Endothelial cell of umbilical vein (primary cell): ENCODE measurements around the gene FAR1. TPM values are rescaled to one million over a fixed set of nuclear protein-coding genes. Genes with fewer than 3 reads are reported as not detected.

ENCODE experiments used
- BruUV-seq: library from RNA; stranded (reverse); fragments of 400-500 nt; replicated peaks from 2 replicates; lab custom pipeline; 2021; lab: Mats Ljungman, UMichigan
- CTCF ChIA-PET: fragments of 300-600, 350-600 bp; sonication (Branson Sonifier 250); formaldehyde crosslinking; loops from one replicate; lab custom pipeline; 2021; ENCODE audit warnings: antibody characterized with exemption, inconsistent platforms; lab: Charles Lee
- POLR2A ChIA-PET: fragments of 300-600, 350-600 bp; sonication (Branson Sonifier 250); formaldehyde crosslinking; loops from one replicate; lab custom pipeline; 2021; ENCODE audit warnings: antibody characterized with exemption, inconsistent platforms; lab: Charles Lee
- DNase-seq: peaks from one replicate; pipeline ENCODE4 v3.0.0-alpha.2; 2011; ENCODE audit warnings: low read depth, low spot score
- FAIRE-seq: peaks from 2 replicates; lab custom pipeline; 2011; peaks lifted over from hg19 to GRCh38; lab: Jason Lieb, UNC
- H2AFZ ChIP-seq: 2 replicates; pipeline ENCODE4 v1.6.0; 2012; ENCODE audit warnings: low read depth, low read length, control low read depth, inconsistent platforms
- H3K27ac ChIP-seq: 2 replicates; pipeline ENCODE4 v1.5.1; 2011; ENCODE audit warnings: low read depth, mild to moderate bottlenecking, control low read depth, low read length, moderate library complexity; ENCODE audit not compliant: insufficient read depth
- H3K27me3 ChIP-seq, 2 experiments: 2 replicates each; pipeline versions ENCODE4 v1.6.0 to v1.6.1; 2011; ENCODE audit warnings: low read length in 2 of 2, mixed read lengths in 1 of 2; ENCODE audit not compliant: control insufficient read depth in 2 of 2, insufficient read depth in 2 of 2
- H3K36me3 ChIP-seq, 2 experiments: 2 replicates in 1 of 2; 3 replicates in 1 of 2; pipeline ENCODE4 v1.5.1; 2011; ENCODE audit warnings: low read length in 2 of 2, mild to moderate bottlenecking in 1 of 2, moderate library complexity in 1 of 2; ENCODE audit not compliant: control insufficient read depth in 2 of 2, insufficient read depth in 2 of 2; ENCODE audit errors: extremely low read depth in 1 of 2
- H3K4me1 ChIP-seq: 3 replicates; pipeline ENCODE4 v1.5.1; 2011; ENCODE audit warnings: mild to moderate bottlenecking, low read length; ENCODE audit not compliant: control insufficient read depth, insufficient read depth; ENCODE audit errors: extremely low read depth
- H3K4me2 ChIP-seq: 2 replicates; pipeline ENCODE4 v1.6.1; 2011; ENCODE audit warnings: low read length, control low read depth, mixed read lengths; ENCODE audit not compliant: insufficient read depth
- H3K4me3 ChIP-seq, 3 experiments: fragments of 200-600 bp in 1 of 3; sonication (generic), shearing (Covaris generic) in 1 of 3; replicated peaks in 1 of 3; 2 replicates each; pipeline ENCODE4 v1.5.1; 2011 to 2016; ENCODE audit warnings: control low read depth in 3 of 3, low read length in 3 of 3, mild to moderate bottlenecking in 2 of 3, inconsistent platforms in 1 of 3, low read depth in 1 of 3, moderate library complexity in 1 of 3; ENCODE audit not compliant: insufficient read depth in 1 of 3
- H3K79me2 ChIP-seq: 2 replicates; pipeline ENCODE4 v1.6.0; 2012; ENCODE audit warnings: low read length, inconsistent platforms; ENCODE audit not compliant: control insufficient read depth, insufficient read depth
- H3K9ac ChIP-seq: replicated peaks from 2 replicates; pipeline ENCODE3; 2011; ENCODE audit warnings: low read length, control low read depth; ENCODE audit not compliant: insufficient read depth; ENCODE audit errors: extremely low read depth
- H3K9me1 ChIP-seq: replicated peaks from 3 replicates; pipeline ENCODE4 v1.6.0; 2011; ENCODE audit warnings: mild to moderate bottlenecking, low read length; ENCODE audit not compliant: control insufficient read depth, insufficient read depth; ENCODE audit errors: extremely low read depth
- H3K9me3 ChIP-seq: replicated peaks from 2 replicates; pipeline ENCODE4 v1.5.1; 2012; ENCODE audit warnings: low read length, inconsistent platforms; ENCODE audit not compliant: control insufficient read depth, insufficient read depth
- H4K20me1 ChIP-seq: replicated peaks from 2 replicates; pipeline ENCODE3; 2011; ENCODE audit warnings: mild to moderate bottlenecking, low read length; ENCODE audit not compliant: control insufficient read depth, insufficient read depth; ENCODE audit errors: extremely low read depth
- CTCF ChIP-seq, 2 donors: IDR thresholded peaks; 1 replicate in 1 of 2; 2 replicates in 1 of 2; pipeline ENCODE4 v1.5.1; 2011; ENCODE audit warnings: low read length in 2 of 2, mild to moderate bottlenecking in 2 of 2, moderate library complexity in 2 of 2, control low read depth in 1 of 2, inconsistent platforms in 1 of 2, low read depth in 1 of 2; ENCODE audit not compliant: insufficient read depth in 1 of 2; ENCODE audit errors: extremely low read depth in 1 of 2
- EZH2 ChIP-seq: IDR thresholded peaks from 2 replicates; pipeline ENCODE4 v1.6.1; 2012; ENCODE audit warnings: borderline replicate concordance, low read depth, mild to moderate bottlenecking, moderate library complexity, low read length, inconsistent platforms; ENCODE audit not compliant: severe bottlenecking
- FOS ChIP-seq: IDR thresholded peaks from 2 replicates; pipeline ENCODE4 v1.6.1; 2011; ENCODE audit warnings: mild to moderate bottlenecking, low read length, moderate library complexity, borderline replicate concordance; ENCODE audit not compliant: insufficient read depth
- GATA2 ChIP-seq: IDR thresholded peaks from 2 replicates; pipeline ENCODE4 v1.7.0; 2011; ENCODE audit warnings: low read depth, mild to moderate bottlenecking, moderate library complexity, mixed read lengths, low read length; ENCODE audit not compliant: insufficient read length, insufficient read depth
- JUN ChIP-seq: IDR thresholded peaks from 2 replicates; pipeline ENCODE4 v1.6.1; 2011; ENCODE audit warnings: borderline replicate concordance, low read depth; ENCODE audit not compliant: insufficient read length, insufficient read depth
- MAX ChIP-seq: IDR thresholded peaks from 2 replicates; pipeline ENCODE4 v1.6.1; 2011; ENCODE audit not compliant: insufficient read depth, insufficient read length
- MYC ChIP-seq: IDR thresholded peaks from one replicate; pipeline ENCODE4 v1.6.1; 2011; ENCODE audit warnings: mild to moderate bottlenecking, low read depth, low read length
- POLR2A ChIP-seq: IDR thresholded peaks from 2 replicates; pipeline ENCODE4 v1.6.1; 2012; ENCODE audit warnings: low read depth, mild to moderate bottlenecking, control low read depth, low read length
- POLR2AphosphoS5 ChIP-seq: IDR thresholded peaks from 2 replicates; pipeline ENCODE4 v1.6.1; 2012; ENCODE audit warnings: low read depth, mild to moderate bottlenecking, control low read depth, low read length, moderate library complexity; ENCODE audit not compliant: insufficient read depth
- dilution Hi-C: fragments of 300-500 bp; cut with MboI; formaldehyde crosslinking; loops from one replicate; pipeline ENCODE4 v1.15.0; 2019; ENCODE audit warnings: low sequenced_read_pairs; ENCODE audit not compliant: extremely low pct_ligation_motif_present
- intact Hi-C: fragments of 100-400 bp; cut with micrococcal nuclease; formaldehyde crosslinking; loops from one replicate; pipeline ENCODE4 v1.10.0; 2022
- polyA plus RNA-seq, 4 experiments: library from polyadenylated mRNA; depleted of rRNA in 3 of 4; stranded (reverse) in 3 of 4; unstranded in 1 of 4; fragments of >200 nt; gene quantifications; 2 replicates each; pipeline versions ENCODE4 v1.2.1 to v1.2.3, GENCODE V29; 2011 to 2012; ENCODE audit warnings: missing spikeins in 1 of 4
- total RNA-seq: library from RNA; stranded (reverse); gene quantifications from 2 replicates; pipeline ENCODE4 v1.2.3, GENCODE V29; 2021

FAR1 gene
- total and polyA plus RNA-seq, 2 donors (not counting 3 experiments of a cell fraction or from before 2014, with no cell fraction given) = 29.5 to 76.4 TPM

DNA sequence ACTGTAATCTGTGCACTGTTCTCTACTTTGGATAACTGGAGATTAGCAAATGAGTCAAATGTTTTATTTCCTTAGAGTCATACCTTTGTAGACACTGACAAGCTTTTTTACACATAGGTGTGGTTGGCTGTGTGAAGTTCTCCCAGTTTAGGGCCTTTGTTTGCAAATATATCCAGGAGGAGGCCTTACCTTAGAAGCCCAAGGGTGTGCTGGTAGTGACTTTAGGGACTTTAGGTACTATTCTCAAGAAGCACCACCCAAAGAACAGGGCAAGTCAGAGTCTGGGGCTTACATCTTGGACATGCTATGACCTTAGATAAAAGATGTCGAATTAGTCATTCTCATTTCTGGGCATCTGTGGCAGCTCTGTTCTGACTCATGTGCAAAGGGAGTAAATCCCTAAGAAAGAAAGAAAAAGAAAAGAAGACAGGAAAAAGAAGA lies 4.8 kb upstream of the FAR1 start:
- H3K27me3 ChIP-seq = no peaks in the 10 kb centered on the region
- no peaks in the 10 kb centered on the region for H4K20me1 ChIP-seq
- TF ChIP-seq POLR2A = no peak
- peak; percentile 81 for TF ChIP-seq GATA2
- peak; percentile 84 for TF ChIP-seq FOS
- TF ChIP-seq CTCF (IDR thresholded peaks at IDR 0.05; ENCODE audit: extremely low read depth in 1 of 2, insufficient read depth in 1 of 2, low read depth in 1 of 2, low read length in 2 of 2) = no peak
- no peak for TF ChIP-seq MYC
- TF ChIP-seq JUN = peak; percentile 24
- H3K36me3 ChIP-seq = no peaks in the 10 kb centered on the region
- H3K79me2 ChIP-seq = peaks cover under 1% of the 10 kb centered on the region
- no TSS peak for BruUV-seq
- ChIA-PET POLR2A (no interaction called here), CTCF (interaction anchor here (1.1 kb wide), 1 partner anchor 9 kb away, joined by 4 read pairs; no protein-coding TSS in a partner anchor)
- H3K9me1 ChIP-seq = no peaks in the 10 kb centered on the region
- H3K9me3 ChIP-seq = no peaks in the 10 kb centered on the region
- H3K4me2 ChIP-seq = peak overlapping the region; percentile 51
- H3K4me1 ChIP-seq = peaks cover 15% of the 10 kb centered on the region
- H3K27ac ChIP-seq = peak overlapping the region; percentile 7
- intact Hi-C loops = no loop called here
- dilution Hi-C loops = no loop called here
- DNase-seq (peak; percentile 49), FAIRE-seq (peak; percentile 80)
- no peak overlapping the region for H3K9ac ChIP-seq
- no peak overlapping the region for H3K4me3 ChIP-seq
- H2AFZ ChIP-seq = peak overlapping the region; percentile 75

DNA sequence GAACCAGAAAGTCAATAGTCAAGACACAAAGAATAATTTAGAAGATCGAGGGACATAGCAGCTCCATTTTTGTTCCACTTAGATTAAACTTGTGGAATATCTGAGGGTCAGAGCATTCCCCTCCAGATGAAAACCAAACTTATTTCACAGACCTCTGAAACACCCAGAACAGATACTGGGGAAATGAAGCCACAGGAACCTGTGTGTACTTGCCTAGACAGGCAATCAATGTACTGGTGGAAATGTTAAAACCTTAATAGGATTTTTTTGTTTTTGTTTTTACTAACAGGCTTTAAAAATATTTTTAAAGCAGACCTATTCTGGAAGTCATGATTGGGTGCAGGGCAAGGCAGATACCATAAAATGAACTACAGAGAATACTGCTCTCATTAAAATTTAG lies 4.1 kb upstream of the FAR1 start:
- no peak overlapping the region for H3K4me2 ChIP-seq
- no peaks in the 10 kb centered on the region for H3K27me3 ChIP-seq
- POLR2A ChIA-PET = no interaction called here
- no peaks in the 10 kb centered on the region for H3K36me3 ChIP-seq
- no peak overlapping the region for H3K4me3 ChIP-seq
- dilution Hi-C loops = no loop called here
- no peak for DNase-seq
- H2AFZ ChIP-seq = no peak overlapping the region
- no peaks in the 10 kb centered on the region for H4K20me1 ChIP-seq
- intact Hi-C loops = no loop called here
- no peaks in the 10 kb centered on the region for H3K9me3 ChIP-seq
- CTCF ChIA-PET = interaction anchor here (1.1 kb wide), 1 partner anchor 8 kb away, joined by 4 read pairs; no protein-coding TSS in a partner anchor
- H3K4me1 ChIP-seq = peaks cover 15% of the 10 kb centered on the region
- no peak overlapping the region for H3K9ac ChIP-seq
- TF ChIP-seq MAX (no peak), EZH2 (no peak), CTCF (IDR thresholded peaks at IDR 0.05; ENCODE audit: extremely low read depth in 1 of 2, insufficient read depth in 1 of 2, low read depth in 1 of 2, low read length in 2 of 2) (no peak), FOS (no peak), MYC (no peak), POLR2AphosphoS5 (no peak), JUN (no peak), GATA2 (no peak), POLR2A (no peak)
- no peak for FAIRE-seq
- no peaks in the 10 kb centered on the region for H3K9me1 ChIP-seq
- BruUV-seq = no TSS peak
- H3K79me2 ChIP-seq = peaks cover 8% of the 10 kb centered on the region
- H3K27ac ChIP-seq = no peak overlapping the region
